ENCODE data around the gene SLC30A2. TPM values are rescaled to one million over a fixed set of nuclear protein-coding genes. Genes with fewer than 3 reads are reported as not detected.

Gene SLC30A2
- polyA plus RNA-seq, 1 donor (not counting 4 experiments of a cell fraction or from before 2014, with no cell fraction given): not detected

DNA sequence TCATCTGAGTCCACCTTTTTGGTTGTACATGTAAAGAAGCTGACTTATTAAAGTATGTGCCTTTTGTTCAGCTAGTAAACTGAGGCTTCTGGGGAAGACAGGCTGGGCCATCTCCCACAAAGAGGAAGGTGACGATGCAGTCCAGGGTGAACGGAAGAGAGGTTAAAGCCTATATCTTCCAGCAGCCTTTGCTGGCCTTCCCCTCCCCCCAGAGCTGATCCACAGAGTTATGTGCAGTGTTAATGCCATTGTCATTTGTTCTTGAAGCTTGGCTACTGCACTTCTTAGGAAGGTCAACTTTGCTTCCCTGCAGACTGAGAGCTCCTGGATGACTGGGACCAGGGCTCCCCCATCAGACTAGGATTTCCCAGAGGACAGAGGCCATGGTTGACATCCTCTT is 2.2 kb downstream of the SLC30A2 start:
- Histone ChIP-seq H3K27me3 (ENCODE audit: control insufficient read depth, extremely low read depth, insufficient read depth, low read length) (peaks cover 65% of the 10 kb centered on the region), H2AFZ (ENCODE audit: control insufficient read depth, low read length) (no peak overlapping the region), H3K9me3 (ENCODE audit: control insufficient read depth, low read depth, low read length) (no peaks in the 10 kb centered on the region), H3K27ac (ENCODE audit: control insufficient read depth, insufficient read depth, low read length) (no peak overlapping the region), H3K4me2 (ENCODE audit: control insufficient read depth, extremely low read depth, insufficient read depth, low read depth, low read length) (no peak overlapping the region), H3K79me2 (ENCODE audit: control insufficient read depth, insufficient read depth, low read length) (no peaks in the 10 kb centered on the region), H3K9me1 (ENCODE audit: control insufficient read depth, extremely low read depth, insufficient read depth, low read length) (no peaks in the 10 kb centered on the region), H4K20me1 (ENCODE audit: control insufficient read depth, extremely low read depth, insufficient read depth, low read length) (peaks cover 3% of the 10 kb centered on the region), H3K36me3 (ENCODE audit: control insufficient read depth in 2 of 2, extremely low read depth in 1 of 2, insufficient read depth in 2 of 2, low read length in 2 of 2) (no peaks in the 10 kb centered on the region), H3K9ac (ENCODE audit: control insufficient read depth, extremely low read depth, insufficient read depth, low read length) (no peak overlapping the region), H3K4me3 (ENCODE audit: control insufficient read depth in 2 of 3, extremely low read depth in 1 of 3, insufficient read depth in 2 of 3, low read depth in 1 of 3, low read length in 3 of 3) (no peak overlapping the region), H3K4me1 (ENCODE audit: control insufficient read depth, extremely low read depth, insufficient read depth, low read length) (no peaks in the 10 kb centered on the region)
- TF ChIP-seq, protein P1, sequence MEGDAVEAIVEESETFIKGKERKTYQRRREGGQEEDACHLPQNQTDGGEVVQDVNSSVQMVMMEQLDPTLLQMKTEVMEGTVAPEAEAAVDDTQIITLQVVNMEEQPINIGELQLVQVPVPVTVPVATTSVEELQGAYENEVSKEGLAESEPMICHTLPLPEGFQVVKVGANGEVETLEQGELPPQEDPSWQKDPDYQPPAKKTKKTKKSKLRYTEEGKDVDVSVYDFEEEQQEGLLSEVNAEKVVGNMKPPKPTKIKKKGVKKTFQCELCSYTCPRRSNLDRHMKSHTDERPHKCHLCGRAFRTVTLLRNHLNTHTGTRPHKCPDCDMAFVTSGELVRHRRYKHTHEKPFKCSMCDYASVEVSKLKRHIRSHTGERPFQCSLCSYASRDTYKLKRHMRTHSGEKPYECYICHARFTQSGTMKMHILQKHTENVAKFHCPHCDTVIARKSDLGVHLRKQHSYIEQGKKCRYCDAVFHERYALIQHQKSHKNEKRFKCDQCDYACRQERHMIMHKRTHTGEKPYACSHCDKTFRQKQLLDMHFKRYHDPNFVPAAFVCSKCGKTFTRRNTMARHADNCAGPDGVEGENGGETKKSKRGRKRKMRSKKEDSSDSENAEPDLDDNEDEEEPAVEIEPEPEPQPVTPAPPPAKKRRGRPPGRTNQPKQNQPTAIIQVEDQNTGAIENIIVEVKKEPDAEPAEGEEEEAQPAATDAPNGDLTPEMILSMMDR (optimal IDR thresholded peaks at IDR 0.05 in 1 of 3, IDR thresholded peaks at IDR 0.05 in 1 of 3, conservative IDR thresholded peaks at IDR 0.05 in 1 of 3; ENCODE audit: extremely low read depth in 1 of 3, insufficient read depth in 2 of 3, low read length in 3 of 3): no peak
- no peak for TF ChIP-seq EZH2 (IDR thresholded peaks at IDR 0.05; ENCODE audit: low read length)
- FAIRE-seq: no peak
- dilution Hi-C loops (cut with MboI; ENCODE audit: extremely low pct_ligation_motif_present, low sequenced_read_pairs): no loop called here
- no peak for DNase-seq (ENCODE audit: low read depth, low spot score)

- H3K27me3 ChIP-seq (ENCODE audit: control insufficient read depth, extremely low read depth, insufficient read depth, low read length): peaks cover 47% of the 10 kb centered on the region
- no peak overlapping the region for H3K9ac ChIP-seq (ENCODE audit: control insufficient read depth, extremely low read depth, insufficient read depth, low read length)
- H3K4me2 ChIP-seq (ENCODE audit: control insufficient read depth, extremely low read depth, insufficient read depth, low read depth, low read length): no peak overlapping the region
- DNase-seq (ENCODE audit: low read depth, low spot score) (no peak), FAIRE-seq (no peak)
- no peak overlapping the region for H3K4me3 ChIP-seq (ENCODE audit: control insufficient read depth in 2 of 3, extremely low read depth in 1 of 3, insufficient read depth in 2 of 3, low read depth in 1 of 3, low read length in 3 of 3)
- H3K9me1 ChIP-seq (ENCODE audit: control insufficient read depth, extremely low read depth, insufficient read depth, low read length): no peaks in the 10 kb centered on the region
- no peak overlapping the region for H3K27ac ChIP-seq (ENCODE audit: control insufficient read depth, insufficient read depth, low read length)
- peaks cover 3% of the 10 kb centered on the region for H4K20me1 ChIP-seq (ENCODE audit: control insufficient read depth, extremely low read depth, insufficient read depth, low read length)
- TF ChIP-seq, protein P1 (optimal IDR thresholded peaks at IDR 0.05 in 1 of 3, IDR thresholded peaks at IDR 0.05 in 1 of 3, conservative IDR thresholded peaks at IDR 0.05 in 1 of 3; ENCODE audit: extremely low read depth in 1 of 3, insufficient read depth in 2 of 3, low read length in 3 of 3): no peak
- no peak for TF ChIP-seq EZH2 (IDR thresholded peaks at IDR 0.05; ENCODE audit: low read length)
- H3K36me3 ChIP-seq (ENCODE audit: control insufficient read depth in 2 of 2, extremely low read depth in 1 of 2, insufficient read depth in 2 of 2, low read length in 2 of 2): no peaks in the 10 kb centered on the region
- H3K9me3 ChIP-seq (ENCODE audit: control insufficient read depth, low read depth, low read length): no peaks in the 10 kb centered on the region
- no peak overlapping the region for H2AFZ ChIP-seq (ENCODE audit: control insufficient read depth, low read length)
- dilution Hi-C loops (cut with MboI; ENCODE audit: extremely low pct_ligation_motif_present, low sequenced_read_pairs): no loop called here
- no peaks in the 10 kb centered on the region for H3K79me2 ChIP-seq (ENCODE audit: control insufficient read depth, insufficient read depth, low read length)
- no peaks in the 10 kb centered on the region for H3K4me1 ChIP-seq (ENCODE audit: control insufficient read depth, extremely low read depth, insufficient read depth, low read length)
Observed at GRCh38 chr1:26041978-26042377, 3.9 kb downstream of the SLC30A2 start.

All from keratinocyte (primary cell).